ENCODE results near the gene FRMD6. TPM values are rescaled to one million over a fixed set of nuclear protein-coding genes. Genes with fewer than 3 reads are reported as not detected.
A peak's percentile ranks its signal among the peaks of the same experiment; 100 is the strongest.

The FRMD6 gene
- total and polyA plus RNA-seq, 9 donors: 19.4 to 41.4 (median 27.1) TPM

DNA sequence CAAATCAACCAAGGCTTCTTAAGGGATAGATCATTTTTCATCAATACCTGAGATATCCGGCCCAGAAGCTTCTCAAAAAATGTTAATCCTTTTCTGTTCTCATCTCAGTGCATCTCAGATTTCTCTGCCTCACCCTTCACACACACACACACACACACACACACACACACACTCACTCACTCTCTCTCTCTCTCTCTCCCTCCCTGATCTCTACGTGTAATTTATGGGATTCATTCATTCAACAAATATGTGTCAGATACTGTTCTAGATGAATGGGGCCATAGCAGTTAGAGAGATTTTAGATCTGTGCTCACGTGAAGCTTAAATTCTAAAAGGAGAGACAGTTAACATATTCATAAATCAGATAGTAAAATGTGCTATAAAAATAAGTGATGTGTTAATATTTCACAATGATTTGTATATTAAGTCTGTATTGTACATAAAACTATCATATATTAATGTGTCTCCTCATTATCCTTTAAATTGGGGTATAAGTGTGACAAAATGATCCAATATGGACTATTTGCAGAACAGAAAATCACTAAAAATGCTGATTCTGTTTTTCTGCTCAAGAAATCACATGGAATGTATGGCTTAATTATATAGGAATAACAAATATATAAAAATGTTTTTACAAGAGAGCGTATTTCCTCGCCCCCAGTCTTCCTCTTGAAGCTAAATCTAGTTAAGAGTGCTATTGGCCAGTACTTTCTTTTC, 7.3 kb upstream of the FRMD6 start:
- no peaks in the 10 kb centered on the region for H3K9me3 ChIP-seq (replicated peaks; ENCODE audit: control insufficient read depth, low read depth, low read length)
- no peak overlapping the region for H3K4me3 ChIP-seq (ENCODE audit: low read length)
- H3K27me3 ChIP-seq (ENCODE audit: control insufficient read depth, insufficient read depth, low read length): no peaks in the 10 kb centered on the region
- H3K36me3 ChIP-seq (ENCODE audit: control insufficient read depth, insufficient read depth, low read length): peaks cover 5% of the 10 kb centered on the region
- no CpG with 5 or more reads among the region's 5 CpGs for WGBS (ENCODE audit: insufficient coverage)
- no peak for DNase-seq
- H3K27ac ChIP-seq (ENCODE audit: low read length): no peak overlapping the region
- H3K4me1 ChIP-seq (ENCODE audit: control insufficient read depth, insufficient read depth, low read length): no peaks in the 10 kb centered on the region

DNA sequence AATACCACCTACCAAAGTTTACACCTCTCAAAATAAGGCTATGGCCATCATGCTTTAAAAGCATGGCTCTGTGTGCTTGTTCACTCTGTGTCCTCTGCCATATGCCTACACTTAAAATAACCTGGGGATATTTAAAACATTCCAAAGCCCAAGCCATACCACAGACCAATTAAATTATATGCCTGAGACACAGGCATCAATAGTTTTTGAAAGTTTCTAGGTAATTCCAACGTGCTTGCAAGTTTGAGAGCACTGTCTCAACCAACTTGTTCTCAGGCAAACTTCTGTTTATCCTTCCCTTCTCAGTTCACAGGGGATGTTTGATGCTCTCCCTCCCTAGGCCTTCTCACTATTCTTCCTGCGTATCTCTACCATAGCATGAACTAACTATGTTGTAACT, 3.4 kb upstream of the FRMD6 start:
- Histone ChIP-seq H3K4me3 (ENCODE audit: low read length) (no peak overlapping the region), H3K36me3 (ENCODE audit: control insufficient read depth, insufficient read depth, low read length) (no peaks in the 10 kb centered on the region), H3K27me3 (ENCODE audit: control insufficient read depth, insufficient read depth, low read length) (no peaks in the 10 kb centered on the region), H3K27ac (ENCODE audit: low read length) (no peak overlapping the region), H3K9me3 (replicated peaks; ENCODE audit: control insufficient read depth, low read depth, low read length) (no peaks in the 10 kb centered on the region), H3K4me1 (ENCODE audit: control insufficient read depth, insufficient read depth, low read length) (peaks cover 8% of the 10 kb centered on the region)
- 88% methylated on average over 1 of the region's 2 CpGs for WGBS (ENCODE audit: insufficient coverage)
- DNase-seq: no peak

GRCh38 chr14:51650716-51651387, 858 bp upstream of the FRMD6 start:
- Histone ChIP-seq H3K36me3 (ENCODE audit: control insufficient read depth, insufficient read depth, low read length) (no peaks in the 10 kb centered on the region), H3K27ac (ENCODE audit: low read length) (peak overlapping the region; percentile 92), H3K27me3 (ENCODE audit: control insufficient read depth, insufficient read depth, low read length) (no peaks in the 10 kb centered on the region), H3K4me3 (ENCODE audit: low read length) (peak overlapping the region; percentile 64), H3K4me1 (ENCODE audit: control insufficient read depth, insufficient read depth, low read length) (peaks cover 8% of the 10 kb centered on the region), H3K9me3 (replicated peaks; ENCODE audit: control insufficient read depth, low read depth, low read length) (no peaks in the 10 kb centered on the region)
- WGBS (ENCODE audit: insufficient coverage): 4% methylated on average over 28 of the region's 30 CpGs
- peak; percentile 53 for DNase-seq

GRCh38 chr14:51652168-51653078, 713 bp downstream of the FRMD6 start:
- Histone ChIP-seq H3K36me3 (ENCODE audit: control insufficient read depth, insufficient read depth, low read length) (no peaks in the 10 kb centered on the region), H3K4me1 (ENCODE audit: control insufficient read depth, insufficient read depth, low read length) (peaks cover 8% of the 10 kb centered on the region), H3K27ac (ENCODE audit: low read length) (peak overlapping the region; percentile 91), H3K27me3 (ENCODE audit: control insufficient read depth, insufficient read depth, low read length) (no peaks in the 10 kb centered on the region), H3K4me3 (ENCODE audit: low read length) (peak overlapping the region; percentile 82), H3K9me3 (replicated peaks; ENCODE audit: control insufficient read depth, low read depth, low read length) (no peaks in the 10 kb centered on the region)
- under 1% methylated on average over 72 of the region's 75 CpGs for WGBS (ENCODE audit: insufficient coverage)
- DNase-seq: peak; percentile 66

DNA sequence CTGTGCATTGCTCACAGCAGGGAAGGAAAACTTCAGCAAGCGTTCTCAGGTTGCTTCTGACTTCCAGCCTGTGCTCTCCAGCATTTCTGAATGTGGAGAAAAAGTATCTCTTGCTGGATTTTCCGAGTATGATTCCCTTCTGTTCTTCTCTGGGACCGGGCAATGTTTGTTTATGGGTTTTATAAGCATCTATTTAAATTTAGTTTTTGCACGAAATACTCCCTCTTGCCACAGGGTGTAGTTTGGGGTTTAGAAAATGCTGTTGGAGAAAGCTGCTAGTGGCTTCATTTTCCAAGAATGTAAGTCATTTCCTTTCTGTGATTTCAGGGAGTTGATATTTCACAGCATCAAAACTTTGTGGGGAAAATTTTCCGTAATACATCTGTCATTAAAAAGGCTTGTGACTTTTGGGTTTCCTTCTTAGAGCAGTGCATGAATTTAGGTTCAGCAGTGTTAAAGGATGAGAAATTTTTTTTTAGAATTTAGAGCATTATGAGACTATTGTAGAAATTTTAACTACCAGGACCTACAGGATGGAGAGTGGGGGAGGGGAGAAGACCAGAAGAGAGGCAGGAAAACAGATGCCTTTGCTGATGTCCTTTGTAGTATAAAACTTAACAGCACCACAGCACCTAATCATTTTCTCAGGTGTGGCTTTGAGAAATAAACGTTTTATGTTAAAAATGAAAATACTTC, 1.5 kb downstream of the FRMD6 start:
- Histone ChIP-seq H3K27ac (ENCODE audit: low read length) (peak overlapping the region; percentile 91), H3K4me3 (ENCODE audit: low read length) (peak overlapping the region; percentile 82), H3K36me3 (ENCODE audit: control insufficient read depth, insufficient read depth, low read length) (no peaks in the 10 kb centered on the region), H3K9me3 (replicated peaks; ENCODE audit: control insufficient read depth, low read depth, low read length) (no peaks in the 10 kb centered on the region), H3K27me3 (ENCODE audit: control insufficient read depth, insufficient read depth, low read length) (no peaks in the 10 kb centered on the region), H3K4me1 (ENCODE audit: control insufficient read depth, insufficient read depth, low read length) (peaks cover 8% of the 10 kb centered on the region)
- WGBS (ENCODE audit: insufficient coverage): no CpG with 5 or more reads among the region's 6 CpGs
- DNase-seq: peak; percentile 92

DNA sequence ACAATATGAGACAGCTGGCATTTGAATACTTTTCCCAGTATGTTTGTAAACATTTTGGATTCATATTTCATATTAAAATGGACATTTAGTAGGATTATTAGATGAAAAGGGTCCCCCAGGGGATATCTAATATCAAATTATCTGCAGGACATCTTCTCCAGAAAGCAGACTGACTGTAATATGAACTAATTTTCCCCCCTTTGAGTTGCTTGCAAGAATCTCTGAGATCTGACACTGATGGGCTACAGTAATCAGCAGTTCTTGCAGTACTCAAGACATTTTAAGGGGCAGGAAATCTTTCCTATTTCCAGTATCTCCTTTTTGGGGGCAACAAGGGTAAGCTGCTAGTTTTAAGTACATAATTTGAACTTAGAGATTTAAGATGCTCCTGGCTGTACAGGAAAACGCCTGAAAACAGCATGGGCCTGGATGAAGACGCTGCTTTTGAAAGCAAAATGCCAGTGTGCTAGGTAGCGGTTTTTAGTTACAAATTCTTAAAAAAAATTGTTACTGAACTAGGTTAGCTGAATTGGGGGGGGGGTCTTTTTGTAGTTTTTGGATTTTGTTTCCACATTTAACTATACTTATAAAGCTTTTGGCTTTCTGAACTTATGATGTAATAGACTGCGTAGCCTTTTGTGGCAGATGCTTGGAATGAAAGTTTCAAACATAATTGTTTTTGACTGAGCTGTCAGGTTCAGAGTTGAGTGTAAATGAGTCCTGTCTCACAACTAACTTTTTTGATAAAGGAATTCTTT, 2.2 kb downstream of the FRMD6 start:
- H3K27ac ChIP-seq (ENCODE audit: low read length): peak overlapping the region; percentile 91
- no peaks in the 10 kb centered on the region for H3K9me3 ChIP-seq (replicated peaks; ENCODE audit: control insufficient read depth, low read depth, low read length)
- DNase-seq: peak; percentile 72
- no peaks in the 10 kb centered on the region for H3K36me3 ChIP-seq (ENCODE audit: control insufficient read depth, insufficient read depth, low read length)
- no peaks in the 10 kb centered on the region for H3K27me3 ChIP-seq (ENCODE audit: control insufficient read depth, insufficient read depth, low read length)
- peak overlapping the region; percentile 82 for H3K4me3 ChIP-seq (ENCODE audit: low read length)
- WGBS (ENCODE audit: insufficient coverage): 0% methylated on average over 1 of the region's 4 CpGs
- H3K4me1 ChIP-seq (ENCODE audit: control insufficient read depth, insufficient read depth, low read length): peaks cover 8% of the 10 kb centered on the region

- no CpG with 5 or more reads among the region's 1 CpG for WGBS (ENCODE audit: insufficient coverage)
- Histone ChIP-seq H3K4me1 (ENCODE audit: control insufficient read depth, insufficient read depth, low read length) (peaks cover 8% of the 10 kb centered on the region), H3K9me3 (replicated peaks; ENCODE audit: control insufficient read depth, low read depth, low read length) (no peaks in the 10 kb centered on the region), H3K36me3 (ENCODE audit: control insufficient read depth, insufficient read depth, low read length) (no peaks in the 10 kb centered on the region), H3K27me3 (ENCODE audit: control insufficient read depth, insufficient read depth, low read length) (no peaks in the 10 kb centered on the region), H3K27ac (ENCODE audit: low read length) (peak overlapping the region; percentile 91), H3K4me3 (ENCODE audit: low read length) (no peak overlapping the region)
- DNase-seq: peak; percentile 69
Measured at GRCh38 chr14:51654533-51654845, 2.8 kb downstream of the FRMD6 start.

DNA sequence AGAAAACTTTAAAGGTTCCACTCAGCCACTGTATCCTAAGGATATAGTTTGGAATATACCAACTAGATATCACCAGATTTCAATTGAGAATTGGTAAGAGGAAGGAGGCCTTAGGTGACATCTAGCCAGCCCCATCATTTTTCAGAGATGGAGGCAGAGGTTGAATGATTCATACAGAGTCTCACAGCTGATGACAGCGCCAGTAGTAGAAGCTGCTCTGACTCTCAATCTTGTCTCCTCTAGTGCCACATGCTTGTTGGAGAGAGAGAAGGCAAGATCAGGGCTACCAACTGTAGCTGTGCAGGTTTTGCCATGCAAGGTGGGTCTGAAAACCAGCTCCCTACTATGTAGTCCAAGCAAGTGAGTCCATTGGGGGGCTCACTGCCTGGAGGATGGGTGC, 6.1 kb downstream of the FRMD6 start:
- peaks cover 2% of the 10 kb centered on the region for H3K4me1 ChIP-seq (ENCODE audit: control insufficient read depth, insufficient read depth, low read length)
- no peaks in the 10 kb centered on the region for H3K36me3 ChIP-seq (ENCODE audit: control insufficient read depth, insufficient read depth, low read length)
- H3K9me3 ChIP-seq (replicated peaks; ENCODE audit: control insufficient read depth, low read depth, low read length): no peaks in the 10 kb centered on the region
- H3K4me3 ChIP-seq (ENCODE audit: low read length): no peak overlapping the region
- H3K27me3 ChIP-seq (ENCODE audit: control insufficient read depth, insufficient read depth, low read length): no peaks in the 10 kb centered on the region
- no CpG with 5 or more reads among the region's 1 CpG for WGBS (ENCODE audit: insufficient coverage)
- DNase-seq: no peak
- no peak overlapping the region for H3K27ac ChIP-seq (ENCODE audit: low read length)

- H3K27ac ChIP-seq (ENCODE audit: low read length): no peak overlapping the region
- no peaks in the 10 kb centered on the region for H3K9me3 ChIP-seq (replicated peaks; ENCODE audit: control insufficient read depth, low read depth, low read length)
- no peak for DNase-seq
- H3K36me3 ChIP-seq (ENCODE audit: control insufficient read depth, insufficient read depth, low read length): no peaks in the 10 kb centered on the region
- no peak overlapping the region for H3K4me3 ChIP-seq (ENCODE audit: low read length)
- no peaks in the 10 kb centered on the region for H3K27me3 ChIP-seq (ENCODE audit: control insufficient read depth, insufficient read depth, low read length)
- no CpG with 5 or more reads among the region's 6 CpGs for WGBS (ENCODE audit: insufficient coverage)
- H3K4me1 ChIP-seq (ENCODE audit: control insufficient read depth, insufficient read depth, low read length): no peaks in the 10 kb centered on the region
Measured at GRCh38 chr14:51658441-51659173, 6.9 kb downstream of the FRMD6 start.
